DOHH2 (cell line): Measurements from ENCODE around the gene RSPO4.

ENCODE experiments used
- EZH2phosphoT487 ChIP-seq: fragments of 200-600 bp; sonication (generic); IDR thresholded peaks from 2 replicates; pipeline ENCODE4 v1.6.1; 2017; ENCODE audit warnings: borderline replicate concordance, mild to moderate bottlenecking, antibody characterized with exemption, low read length, moderate library complexity, mixed read lengths
- TF ChIP-seq, protein P1 (sequence below): fragments of 200-600 bp; sonication (generic); IDR thresholded peaks from one replicate; pipeline ENCODE4 v1.5.1; 2014; ENCODE audit warnings: antibody characterized with exemption, mild to moderate bottlenecking, low read depth, low read length; ENCODE audit not compliant: poor library complexity, severe bottlenecking

DNA sequence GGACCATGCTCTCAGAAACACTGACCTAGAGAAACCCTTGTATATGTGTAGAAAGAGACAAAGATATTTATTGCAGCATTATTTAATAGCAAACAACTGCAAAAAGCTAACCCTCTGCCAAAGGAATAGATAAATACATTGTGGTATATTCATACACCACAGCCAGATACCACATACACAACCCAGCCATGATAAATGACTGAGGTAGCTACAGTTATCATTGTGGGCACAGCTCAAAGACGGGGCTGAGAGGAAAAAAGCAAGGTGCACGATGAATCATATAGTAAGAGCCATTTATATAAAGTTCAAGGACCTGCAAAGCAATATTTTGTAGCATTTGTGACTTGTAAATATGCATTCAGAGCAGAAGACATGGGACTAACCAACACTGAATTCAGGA lies 30.8 kb downstream of the RSPO4 start:
- TF ChIP-seq, protein P1, sequence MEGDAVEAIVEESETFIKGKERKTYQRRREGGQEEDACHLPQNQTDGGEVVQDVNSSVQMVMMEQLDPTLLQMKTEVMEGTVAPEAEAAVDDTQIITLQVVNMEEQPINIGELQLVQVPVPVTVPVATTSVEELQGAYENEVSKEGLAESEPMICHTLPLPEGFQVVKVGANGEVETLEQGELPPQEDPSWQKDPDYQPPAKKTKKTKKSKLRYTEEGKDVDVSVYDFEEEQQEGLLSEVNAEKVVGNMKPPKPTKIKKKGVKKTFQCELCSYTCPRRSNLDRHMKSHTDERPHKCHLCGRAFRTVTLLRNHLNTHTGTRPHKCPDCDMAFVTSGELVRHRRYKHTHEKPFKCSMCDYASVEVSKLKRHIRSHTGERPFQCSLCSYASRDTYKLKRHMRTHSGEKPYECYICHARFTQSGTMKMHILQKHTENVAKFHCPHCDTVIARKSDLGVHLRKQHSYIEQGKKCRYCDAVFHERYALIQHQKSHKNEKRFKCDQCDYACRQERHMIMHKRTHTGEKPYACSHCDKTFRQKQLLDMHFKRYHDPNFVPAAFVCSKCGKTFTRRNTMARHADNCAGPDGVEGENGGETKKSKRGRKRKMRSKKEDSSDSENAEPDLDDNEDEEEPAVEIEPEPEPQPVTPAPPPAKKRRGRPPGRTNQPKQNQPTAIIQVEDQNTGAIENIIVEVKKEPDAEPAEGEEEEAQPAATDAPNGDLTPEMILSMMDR: no peak
- no peak for TF ChIP-seq EZH2phosphoT487
